Loucy (cell line): ENCODE results near the gene IL23R.

Experiments used
- H2AFZ ChIP-seq: fragments of 200-600 bp; sonication (generic); 2 replicates; pipeline ENCODE4 v1.6.0; 2016; ENCODE audit warnings: antibody characterized with exemption, mild to moderate bottlenecking, low read length, moderate library complexity
- H3F3A ChIP-seq: fragments of 200-600 bp; 2 replicates; pipeline ENCODE4 v1.6.0; 2016; ENCODE audit warnings: antibody characterized with exemption, low read depth, mild to moderate bottlenecking
- H3K27me3 ChIP-seq: fragments of 200-600 bp; sonication (generic); 2 replicates; pipeline ENCODE4 v1.6.1; 2014; ENCODE audit warnings: low read length, mild to moderate bottlenecking; ENCODE audit not compliant: insufficient read depth, poor library complexity, severe bottlenecking
- H3K36me3 ChIP-seq: fragments of 200-600 bp; sonication (generic); 2 replicates; pipeline ENCODE4 v1.6.1; 2016; ENCODE audit warnings: low read length; ENCODE audit not compliant: insufficient read depth
- H3K4me1 ChIP-seq: fragments of 200-600 bp; sonication (generic); 2 replicates; pipeline ENCODE4 v1.5.1; 2014; ENCODE audit warnings: low read length, mild to moderate bottlenecking; ENCODE audit not compliant: insufficient read depth, poor library complexity, severe bottlenecking
- H3K4me2 ChIP-seq: fragments of 200-600 bp; sonication (generic); 2 replicates; pipeline ENCODE4 v1.6.0; 2014; ENCODE audit warnings: antibody characterized with exemption, low read length, low read depth, mild to moderate bottlenecking; ENCODE audit not compliant: poor library complexity, severe bottlenecking
- H3K4me3 ChIP-seq: fragments of 200-600 bp; sonication (generic); 2 replicates; pipeline ENCODE4 v1.5.1; 2014; ENCODE audit warnings: low read length, mild to moderate bottlenecking, mixed read lengths; ENCODE audit not compliant: poor library complexity, severe bottlenecking
- H3K79me2 ChIP-seq: fragments of 200-600 bp; sonication (generic); 2 replicates; pipeline ENCODE4 v1.6.1; 2014; ENCODE audit warnings: low read length; ENCODE audit not compliant: insufficient read depth
- H3K9ac ChIP-seq: fragments of 200-600 bp; sonication (generic); 2 replicates; pipeline ENCODE4 v1.6.0; 2014; ENCODE audit warnings: mild to moderate bottlenecking, low read depth, low read length, moderate library complexity; ENCODE audit not compliant: poor library complexity, severe bottlenecking
- H3K9me2 ChIP-seq: fragments of 200-600 bp; sonication (generic); replicated peaks from 2 replicates; pipeline ENCODE4 v1.6.1; 2016; ENCODE audit warnings: low read depth, low read length, mixed read lengths
- H3K9me3 ChIP-seq: fragments of 200-600 bp; sonication (generic); 2 replicates; pipeline ENCODE4 v1.6.1; 2014; ENCODE audit warnings: mild to moderate bottlenecking, antibody characterized with exemption, low read length, low read depth; ENCODE audit not compliant: insufficient read depth
- H4K20me1 ChIP-seq: fragments of 200-600 bp; sonication (generic); 2 replicates; pipeline ENCODE4 v1.6.0; 2014; ENCODE audit warnings: antibody characterized with exemption, low read length, mild to moderate bottlenecking; ENCODE audit not compliant: insufficient read depth, poor library complexity, severe bottlenecking
- EZH2phosphoT487 ChIP-seq: fragments of 200-600 bp; IDR thresholded peaks from 2 replicates; pipeline ENCODE4 v1.6.1; 2018; ENCODE audit warnings: antibody characterized with exemption, mild to moderate bottlenecking, moderate library complexity, borderline replicate concordance
- TF ChIP-seq, protein P1 (sequence below): fragments of 200-600 bp; sonication (generic); conservative IDR thresholded peaks from 2 replicates; pipeline ENCODE4 v1.5.1; 2014; ENCODE audit warnings: mild to moderate bottlenecking, antibody characterized with exemption, low read length

Gene IL23R

GRCh38 chr1:67213164-67213563 lies 46.9 kb downstream of the IL23R start:
- Histone ChIP-seq H3K4me3 (no peak overlapping the region), H3K4me2 (no peak overlapping the region), H3K9me2 (no peaks in the 10 kb centered on the region), H3K4me1 (peaks cover 5% of the 10 kb centered on the region), H3K27me3 (no peaks in the 10 kb centered on the region), H3K9me3 (no peaks in the 10 kb centered on the region), H3K79me2 (no peaks in the 10 kb centered on the region), H4K20me1 (no peaks in the 10 kb centered on the region), H2AFZ (no peak overlapping the region), H3K36me3 (no peaks in the 10 kb centered on the region), H3F3A (no peaks in the 10 kb centered on the region), H3K9ac (no peak overlapping the region)
- TF ChIP-seq EZH2phosphoT487: no peak
- TF ChIP-seq, protein P1, sequence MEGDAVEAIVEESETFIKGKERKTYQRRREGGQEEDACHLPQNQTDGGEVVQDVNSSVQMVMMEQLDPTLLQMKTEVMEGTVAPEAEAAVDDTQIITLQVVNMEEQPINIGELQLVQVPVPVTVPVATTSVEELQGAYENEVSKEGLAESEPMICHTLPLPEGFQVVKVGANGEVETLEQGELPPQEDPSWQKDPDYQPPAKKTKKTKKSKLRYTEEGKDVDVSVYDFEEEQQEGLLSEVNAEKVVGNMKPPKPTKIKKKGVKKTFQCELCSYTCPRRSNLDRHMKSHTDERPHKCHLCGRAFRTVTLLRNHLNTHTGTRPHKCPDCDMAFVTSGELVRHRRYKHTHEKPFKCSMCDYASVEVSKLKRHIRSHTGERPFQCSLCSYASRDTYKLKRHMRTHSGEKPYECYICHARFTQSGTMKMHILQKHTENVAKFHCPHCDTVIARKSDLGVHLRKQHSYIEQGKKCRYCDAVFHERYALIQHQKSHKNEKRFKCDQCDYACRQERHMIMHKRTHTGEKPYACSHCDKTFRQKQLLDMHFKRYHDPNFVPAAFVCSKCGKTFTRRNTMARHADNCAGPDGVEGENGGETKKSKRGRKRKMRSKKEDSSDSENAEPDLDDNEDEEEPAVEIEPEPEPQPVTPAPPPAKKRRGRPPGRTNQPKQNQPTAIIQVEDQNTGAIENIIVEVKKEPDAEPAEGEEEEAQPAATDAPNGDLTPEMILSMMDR: peak; percentile 76

GRCh38 chr1:67213948-67214347 lies 47.7 kb downstream of the IL23R start:
- Histone ChIP-seq H3K4me2 (no peak overlapping the region), H4K20me1 (no peaks in the 10 kb centered on the region), H3K9me3 (no peaks in the 10 kb centered on the region), H3K36me3 (no peaks in the 10 kb centered on the region), H3K27me3 (no peaks in the 10 kb centered on the region), H2AFZ (no peak overlapping the region), H3K9me2 (no peaks in the 10 kb centered on the region), H3K9ac (no peak overlapping the region), H3F3A (no peaks in the 10 kb centered on the region), H3K4me3 (no peak overlapping the region), H3K4me1 (peaks cover 5% of the 10 kb centered on the region), H3K79me2 (no peaks in the 10 kb centered on the region)
- TF ChIP-seq, protein P1: no peak
- no peak for TF ChIP-seq EZH2phosphoT487

- H3K4me3 ChIP-seq: no peak overlapping the region
- no peaks in the 10 kb centered on the region for H3K36me3 ChIP-seq
- peaks cover 5% of the 10 kb centered on the region for H3K4me1 ChIP-seq
- H3K9me2 ChIP-seq: no peaks in the 10 kb centered on the region
- H3K27me3 ChIP-seq: no peaks in the 10 kb centered on the region
- no peaks in the 10 kb centered on the region for H3F3A ChIP-seq
- no peaks in the 10 kb centered on the region for H4K20me1 ChIP-seq
- H2AFZ ChIP-seq: peak overlapping the region; percentile 83
- no peak overlapping the region for H3K9ac ChIP-seq
- H3K79me2 ChIP-seq: no peaks in the 10 kb centered on the region
- H3K4me2 ChIP-seq: no peak overlapping the region
- no peaks in the 10 kb centered on the region for H3K9me3 ChIP-seq
- no peak for TF ChIP-seq EZH2phosphoT487
- TF ChIP-seq, protein P1: peak; percentile 81
Observed at GRCh38 chr1:67214420-67215174, 48.3 kb downstream of the IL23R start.
